Measurements from ENCODE around the gene CELF3. TPM values are rescaled to one million over a fixed set of nuclear protein-coding genes. Genes with fewer than 3 reads are reported as not detected.

Gene CELF3
- total and polyA plus RNA-seq, 2 of the 4 experiments (the other 2 are of a cell fraction): not detected

DNA sequence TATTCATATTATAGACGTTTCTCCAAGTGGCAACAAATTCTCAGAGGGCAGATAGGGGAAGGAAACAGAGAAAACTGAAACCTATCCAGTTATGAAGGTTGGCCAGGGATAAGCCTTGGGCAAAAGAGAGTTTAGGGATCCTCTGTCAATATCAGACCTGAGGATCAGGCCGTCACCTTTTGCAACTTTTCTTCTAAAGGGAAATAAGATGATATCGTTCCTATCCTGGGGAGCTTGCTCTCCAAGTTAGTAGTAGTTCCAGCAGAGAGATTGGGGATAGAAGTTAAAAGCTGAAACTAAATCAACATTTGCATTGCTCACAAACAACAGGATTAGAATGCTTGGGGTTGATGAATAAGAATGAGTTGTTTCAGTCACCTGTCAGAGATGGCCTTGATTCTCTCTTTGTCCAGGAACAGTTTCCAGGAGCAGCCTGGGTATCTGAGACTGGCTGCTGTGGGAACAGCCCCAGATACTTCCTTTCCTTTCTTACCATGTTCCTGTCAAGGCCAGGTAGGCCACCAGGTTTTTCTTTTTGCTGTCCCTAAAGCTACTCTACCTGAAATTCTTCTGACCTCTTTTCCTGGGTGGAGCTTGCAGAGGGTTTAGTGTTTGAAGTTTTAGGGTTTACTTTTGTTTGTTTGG lies 7.2 kb upstream of the CELF3 start (continued):
- no peak for TF ChIP-seq RAD21 (IDR thresholded peaks at IDR 0.05; ENCODE audit: low read length)
- no peak for TF ChIP-seq RFX5 (IDR thresholded peaks at IDR 0.05; ENCODE audit: low read depth, low read length)

- no peak overlapping the region for H4K5ac ChIP-seq (ENCODE audit: low read depth, low read length)
- no peak overlapping the region for H2BK20ac ChIP-seq (ENCODE audit: low read depth, low read length)
- no peaks in the 10 kb centered on the region for H3K9me1 ChIP-seq (ENCODE audit: insufficient read depth, low read length)
- H3K14ac ChIP-seq (replicated peaks; ENCODE audit: low read depth, low read length): no peak overlapping the region
- ChIA-PET POLR2A (ENCODE audit: unreplicated experiment) (no interaction called here), CTCF (interaction anchor here (0.6 kb wide), 2 partner anchors 13 to 228 kb away, joined by 3 to 4 read pairs; no protein-coding TSS in a partner anchor)
- H3K9me3 ChIP-seq (ENCODE audit: control insufficient read depth, insufficient read depth, low read length): no peaks in the 10 kb centered on the region
- H3K9ac ChIP-seq (ENCODE audit: low read depth, low read length): no peak overlapping the region
- H4K20me1 ChIP-seq (ENCODE audit: insufficient read depth, low read length): no peaks in the 10 kb centered on the region
- H3K23ac ChIP-seq (ENCODE audit: low read depth, low read length): no peak overlapping the region
- TF ChIP-seq CEBPB (IDR thresholded peaks at IDR 0.05; ENCODE audit: low read depth, low read length): peak; percentile 74
- no peak for TF ChIP-seq FOS (IDR thresholded peaks at IDR 0.05; ENCODE audit: low read depth, low read length)
- dilution Hi-C loops (cut with HindIII; ENCODE audit: low sequenced_read_pairs, unreplicated experiment): no loop called here
- no peak overlapping the region for H2AK5ac ChIP-seq (ENCODE audit: low read depth, low read length)
- no peaks in the 10 kb centered on the region for H3K36me3 ChIP-seq (ENCODE audit: control insufficient read depth, insufficient read depth, low read length)
- intact Hi-C loops (cut with micrococcal nuclease): no loop called here
- in situ Hi-C loops (cut with MboI; ENCODE audit: low sequenced_read_pairs): no loop called here
- ATAC-seq (ENCODE audit: low read depth) (no peak), DNase-seq (peak; percentile 13)
- no peak overlapping the region for H2BK5ac ChIP-seq (ENCODE audit: low read depth, low read length, poor library complexity, severe bottlenecking)
- BruUV-seq (replicated peaks): no TSS peak
- H3K4me1 ChIP-seq (ENCODE audit: control insufficient read depth, insufficient read depth, low read length): peaks cover 2% of the 10 kb centered on the region; the same call in 1 of the 2 replicates
- H4K91ac ChIP-seq (ENCODE audit: insufficient read depth, low read depth, low read length): no peak overlapping the region
- H3K4me2 ChIP-seq (ENCODE audit: low read depth, low read length): peak overlapping the region; percentile 74
- H2AFZ ChIP-seq (replicated peaks; ENCODE audit: low read length, poor library complexity): peak overlapping the region; percentile 69
- no peaks in the 10 kb centered on the region for H3K79me1 ChIP-seq (ENCODE audit: low read depth in 1 of 2, low read length in 2 of 2)
- 10% methylated on average over 4 of the region's 17 CpGs; no CpG with 5 or more reads in 1 of the 2 experiments for WGBS, 2 experiments (ENCODE audit: extremely low coverage in 2 of 2, insufficient read length in 1 of 2)
- peak overlapping the region; percentile 20 for H2AK9ac ChIP-seq (replicated peaks; ENCODE audit: low read depth, low read length, poor library complexity)
- H3K27me3 ChIP-seq (ENCODE audit: control insufficient read depth, insufficient read depth, low read length): peaks cover 56% of the 10 kb centered on the region
- no peak overlapping the region for H3K27ac ChIP-seq (ENCODE audit: insufficient read depth, low read length)
- H3K56ac ChIP-seq (ENCODE audit: extremely low read depth, insufficient read depth, low read length): no peak overlapping the region
- H3K4ac ChIP-seq (ENCODE audit: low read depth, low read length): no peak overlapping the region
- H3K18ac ChIP-seq (ENCODE audit: low read depth, low read length): no peak overlapping the region
- H2BK15ac ChIP-seq (ENCODE audit: low read depth, low read length): no peak overlapping the region
- H2BK120ac ChIP-seq (ENCODE audit: low read depth, low read length): no peak overlapping the region
- H4K8ac ChIP-seq (ENCODE audit: low read depth in 2 of 2, low read length in 2 of 2): no peak overlapping the region
- H3K4me3 ChIP-seq (ENCODE audit: insufficient read depth, low read depth, low read length): peak overlapping the region; percentile 32
These were observed 5.3 kb upstream of the CELF3 start for GRCh38 chr1:151721788-151722510.
